Stomach (tissue), 4 donors: ENCODE measurements around the gene FRYL.

Experiments used
- CTCF ChIP-seq, 7 experiments: fragments of 450-650 bp in 4 of 7; fragments of 200-600 bp in 3 of 7; sonication (generic) in 3 of 7; IDR thresholded peaks; one replicate each; pipeline ENCODE4 v1.5.1; 2016 to 2019; ENCODE audit warnings: antibody characterized with exemption in 7 of 7, control low read depth in 2 of 7, mild to moderate bottlenecking in 1 of 7
- POLR2A ChIP-seq, 4 donors: fragments of 450-650 bp; IDR thresholded peaks; one replicate each; pipeline ENCODE4 v1.6.1; 2016; ENCODE audit warnings: antibody characterized with exemption in 4 of 4, control low read depth in 2 of 4, mild to moderate bottlenecking in 1 of 4, moderate library complexity in 1 of 4
- POLR2AphosphoS5 ChIP-seq, 3 donors: sonication (generic); formaldehyde crosslinking; IDR thresholded peaks; one replicate each; pipeline ENCODE4 v1.6.1; 2016; ENCODE audit warnings: antibody characterized with exemption in 3 of 3

GRCh38 chr4:48790561-48790960 is 10.5 kb upstream of the FRYL start:
- TF ChIP-seq CTCF (IDR thresholded peaks at IDR 0.05) (no peak), POLR2AphosphoS5 (IDR thresholded peaks at IDR 0.05) (no peak), POLR2A (IDR thresholded peaks at IDR 0.05) (no peak)
